Measurements from ENCODE around the gene ESAM. TPM values are rescaled to one million over a fixed set of nuclear protein-coding genes. Genes with fewer than 3 reads are reported as not detected.

The ESAM gene
- total RNA-seq, 1 experiment from 2014 or later: 0.92 TPM

GRCh38 chr11:124768914-124769313, 6.8 kb upstream of the ESAM start:
- H2BK20ac ChIP-seq (ENCODE audit: low read depth, low read length, poor library complexity, severe bottlenecking): no peak overlapping the region
- H2AK5ac ChIP-seq (ENCODE audit: insufficient read length, low read length): no peak overlapping the region
- H3K9ac ChIP-seq (ENCODE audit: extremely low read depth, insufficient read length, low read length): no peak overlapping the region
- no peak overlapping the region for H4K5ac ChIP-seq (ENCODE audit: insufficient read length, low read depth, low read length)
- H3K14ac ChIP-seq (ENCODE audit: insufficient read depth, low read length): no peak overlapping the region
- H3K56ac ChIP-seq (ENCODE audit: insufficient read length, low read depth, low read length): no peak overlapping the region
- no peak overlapping the region for H3K4me3 Mint-ChIP-seq
- H3K36me3 Mint-ChIP-seq (ENCODE audit: insufficient read depth in 1 of 3, low read depth in 3 of 3): peaks cover 14 to 51% (median 29%) of the 10 kb centered on the region in 3 experiments; a peak in 6 of 7 replicates
- H3K18ac ChIP-seq (ENCODE audit: insufficient read length, low read depth, low read length): no peak overlapping the region
- H2BK5ac ChIP-seq (ENCODE audit: insufficient read length, low read length): no peak overlapping the region
- no peak overlapping the region for H2BK15ac ChIP-seq (ENCODE audit: low read depth, low read length)
- H3K27ac Mint-ChIP-seq: no peak overlapping the region
- H3K27ac ChIP-seq (ENCODE audit: insufficient read length, low read depth, low read length): no peak overlapping the region
- H3T11ph ChIP-seq (ENCODE audit: low read length): no peak overlapping the region
- H2AFZ ChIP-seq (ENCODE audit: low read length): no peak overlapping the region
- H3K9me3 Mint-ChIP-seq: no peaks in the 10 kb centered on the region
- no peak overlapping the region for H4K91ac ChIP-seq (ENCODE audit: insufficient read length, low read depth, low read length)
- H3K27me3 ChIP-seq (ENCODE audit: insufficient read depth, low read length): no peaks in the 10 kb centered on the region
- no peaks in the 10 kb centered on the region; a peak in 1 of 4 replicates for H3K4me1 Mint-ChIP-seq
- H2BK120ac ChIP-seq (ENCODE audit: low read depth, low read length, poor library complexity, severe bottlenecking): no peak overlapping the region
- H2BK12ac ChIP-seq (ENCODE audit: insufficient read length, low read depth, low read length): no peak overlapping the region
- no peak overlapping the region for H3K23ac ChIP-seq (ENCODE audit: insufficient read length, low read depth, low read length)
- H3K23me2 ChIP-seq (ENCODE audit: insufficient read length, low read depth, low read length, poor library complexity, severe bottlenecking): no peaks in the 10 kb centered on the region
- no peaks in the 10 kb centered on the region for H3K27me3 Mint-ChIP-seq (ENCODE audit: low read depth)
- no peak overlapping the region for H3K4me2 ChIP-seq (ENCODE audit: insufficient read depth, insufficient read length, low read length)
- no peaks in the 10 kb centered on the region for H3K79me1 ChIP-seq (ENCODE audit: insufficient read depth, low read depth, low read length, poor library complexity, severe bottlenecking)
- no CpG with 5 or more reads among the region's 8 CpGs for WGBS (ENCODE audit: extremely low coverage, insufficient read length, low lambda C conversion rate)
- H3K4me1 ChIP-seq (ENCODE audit: insufficient read depth, low read length): no peaks in the 10 kb centered on the region
- H4K20me1 ChIP-seq (ENCODE audit: control insufficient read depth, insufficient read depth, insufficient read length): no peaks in the 10 kb centered on the region
- H3K4ac ChIP-seq (ENCODE audit: low read depth, low read length): no peak overlapping the region
- no peak for TF ChIP-seq CTCF (conservative IDR thresholded peaks at IDR 0.05)
- DNase-seq: no peak
- H4K8ac ChIP-seq (replicated peaks; ENCODE audit: insufficient read length, low read depth, low read length): no peak overlapping the region
- H3K9me3 ChIP-seq (ENCODE audit: control insufficient read depth, low read depth, low read length): no peaks in the 10 kb centered on the region
- H3K79me2 ChIP-seq (ENCODE audit: insufficient read depth, low read length): no peaks in the 10 kb centered on the region

All from H9 (cell line).